Activated T-helper 1 cell treated with anti-CD3 and anti-CD28 coated beads, Interleukin-2, amount 50 U/mL, for 16 hours (primary cell): ENCODE results near the gene SWI5.

Source experiments
- DNase-seq, 2 donors: peaks; one replicate each; pipeline ENCODE4 v3.0.0-alpha.2; 2020; ENCODE audit warnings: low read depth in 1 of 2, low spot score in 1 of 2

SWI5 gene

GRCh38 chr9:128316421-128316820 is 40.3 kb downstream of the SWI5 start:
- DNase-seq = no peak

DNA sequence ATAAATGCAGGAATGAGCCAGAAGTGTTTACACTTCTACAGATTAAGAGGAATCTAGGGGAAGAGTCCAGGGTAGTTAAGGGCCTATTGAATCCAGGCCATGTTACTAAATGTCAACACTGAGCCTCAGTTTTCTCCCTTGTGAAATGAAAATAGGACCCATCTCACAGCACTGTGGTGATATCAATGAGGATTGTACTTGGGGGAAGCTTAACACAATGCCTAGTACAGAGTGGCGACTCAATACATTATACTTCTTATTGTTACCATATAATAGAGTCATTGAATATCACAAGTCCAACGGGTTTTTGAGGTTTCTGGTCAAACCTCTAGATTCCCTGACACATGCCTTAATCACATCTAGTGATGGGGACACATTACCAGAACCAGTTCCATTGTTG is 41.6 kb downstream of the SWI5 start:
- DNase-seq = no peak

- no peak for DNase-seq
Observed at GRCh38 chr9:128321343-128321742, 45.3 kb downstream of the SWI5 start.

DNA sequence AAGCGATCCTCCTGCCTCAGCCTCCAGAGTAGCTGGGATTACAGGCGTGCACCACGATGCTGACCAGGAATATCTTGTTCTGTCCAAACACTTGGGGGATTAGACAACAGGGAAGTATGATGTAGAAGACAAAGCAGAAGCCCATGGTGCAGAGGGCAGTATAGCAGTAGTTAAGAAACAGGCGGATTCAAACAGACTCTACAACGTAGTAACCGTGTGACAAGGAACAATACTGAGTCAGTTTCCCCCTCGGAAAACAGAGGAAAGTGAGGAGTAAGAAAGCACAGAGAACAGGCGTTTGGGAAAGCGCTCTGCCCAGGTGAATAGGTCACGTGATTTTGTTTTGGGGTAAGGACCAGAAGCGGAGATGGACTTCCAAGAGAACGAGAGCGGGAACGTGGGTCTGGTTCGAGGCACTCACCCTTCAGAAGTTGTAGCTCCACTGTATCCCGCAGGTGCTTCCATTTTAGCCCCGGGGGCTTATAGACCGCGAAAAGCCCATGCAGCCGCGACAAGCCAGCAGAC is 45.9 kb downstream of the SWI5 start:
- DNase-seq = no peak

DNA sequence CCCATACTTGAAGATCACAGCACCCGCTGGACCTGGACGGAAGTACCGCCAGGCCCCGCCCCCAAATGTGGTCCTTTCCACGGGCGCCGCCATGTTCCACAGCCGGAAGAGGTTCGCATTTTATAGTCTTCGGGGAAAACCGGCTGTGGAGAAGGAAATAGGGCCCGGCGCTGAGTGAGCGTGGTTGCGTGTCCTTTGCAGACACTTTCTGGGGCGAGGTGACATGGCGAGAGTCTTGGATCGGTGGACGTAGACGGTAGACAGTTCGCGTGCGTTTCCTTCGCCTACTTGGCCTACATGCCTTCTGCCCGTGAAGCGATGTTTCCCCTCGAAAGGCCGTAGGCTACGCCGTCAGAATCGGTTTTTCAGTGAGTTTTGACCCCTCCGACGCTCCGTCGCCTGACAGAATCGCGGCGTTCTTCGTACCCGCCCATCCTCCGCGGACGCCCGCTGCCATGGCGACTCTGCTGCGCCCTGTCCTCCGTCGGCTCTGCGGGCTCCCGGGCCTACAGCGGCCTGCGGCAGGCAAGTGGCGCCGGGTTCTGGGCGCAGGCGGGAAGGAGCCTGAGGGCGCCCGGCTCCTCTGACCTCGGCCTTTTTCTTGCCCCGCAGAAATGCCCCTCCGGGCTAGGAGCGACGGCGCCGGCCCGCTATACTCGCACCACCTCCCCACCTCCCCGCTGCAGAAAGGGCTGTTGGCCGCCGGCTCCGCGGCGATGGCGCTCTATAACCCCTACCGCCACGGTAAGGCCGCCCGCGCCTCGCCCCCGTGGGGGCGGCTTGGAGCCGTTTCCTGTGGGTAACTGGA is 46.5 kb downstream of the SWI5 start, which contains the start of the genes COQ4 and TRUB2:
COQ4 (plus strand) TSS at position 436 of the 808 bp plus-strand sequence; CDS start at position 456, 20 bp downstream.
TRUB2 (minus strand) TSS at position 44 of the 808 bp plus-strand sequence; CDS start at position 5, 39 bp downstream.
- DNase-seq = peak; percentile 83 to 88

DNA sequence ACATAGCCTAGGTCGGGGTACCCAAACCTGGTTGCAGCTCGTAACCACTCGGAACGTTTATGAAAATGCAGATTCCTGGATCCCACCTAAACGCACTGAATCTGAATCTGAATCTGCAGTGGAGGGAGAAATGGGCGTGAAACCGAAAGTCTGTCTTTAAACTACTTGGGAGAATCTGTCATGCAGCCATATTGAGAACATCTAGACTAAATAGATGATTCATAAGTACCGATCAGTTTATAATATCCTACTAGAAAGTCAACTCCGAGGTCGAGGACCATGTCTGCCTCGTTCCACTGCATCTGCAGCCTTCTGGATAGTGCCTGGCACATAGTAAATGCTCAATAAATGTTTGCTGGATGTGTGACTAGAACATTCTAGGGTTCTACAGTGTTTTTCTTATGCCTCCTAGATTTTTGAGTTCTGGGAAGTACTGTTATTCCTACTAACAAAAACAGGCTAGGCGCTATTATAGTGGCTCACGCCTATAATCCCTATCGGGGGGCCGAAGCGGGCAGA is 47.2 kb downstream of the SWI5 start:
- no peak for DNase-seq

DNA sequence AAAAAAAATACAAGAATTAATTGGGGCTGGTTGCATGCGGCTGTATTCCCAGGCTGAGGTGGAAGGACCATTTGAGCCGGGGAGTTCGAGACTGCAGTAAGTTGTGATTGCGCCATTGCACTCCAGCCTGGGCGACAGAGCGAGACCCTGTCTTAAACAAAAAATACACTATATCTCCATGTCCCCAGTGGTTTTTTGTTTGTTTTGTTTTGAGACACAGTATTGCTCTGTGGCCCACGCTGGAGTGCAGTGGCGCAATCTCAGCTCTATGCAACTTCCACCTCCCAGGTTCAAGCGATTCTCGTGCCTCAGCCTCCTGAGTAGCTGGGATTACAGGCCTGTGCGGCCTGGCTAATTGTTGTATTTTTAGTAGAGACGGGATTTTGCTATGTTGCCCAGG is 47.7 kb downstream of the SWI5 start:
- no peak for DNase-seq

DNA sequence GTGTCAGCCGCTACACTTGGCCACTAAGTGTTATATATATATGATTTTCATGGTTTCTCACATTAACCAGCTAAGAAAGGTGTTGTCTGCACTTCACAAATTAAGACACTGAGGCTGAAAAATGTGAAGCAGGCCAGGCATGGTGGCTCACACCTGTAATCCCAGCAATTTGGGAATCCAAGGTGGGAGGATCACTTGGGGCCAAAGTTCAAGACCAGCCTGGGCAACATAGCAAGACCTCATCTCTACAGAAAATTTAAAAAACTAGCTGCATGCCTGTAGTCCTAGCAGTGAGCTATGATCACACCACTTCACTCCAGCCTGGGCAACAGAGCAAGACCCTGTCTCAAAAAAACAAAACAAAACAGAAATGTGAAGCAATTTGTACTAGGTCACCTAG is 48.3 kb downstream of the SWI5 start:
- DNase-seq = no peak

- DNase-seq = no peak
Observed at GRCh38 chr9:128325629-128326028, 49.6 kb downstream of the SWI5 start.

- no peak for DNase-seq
Observed at GRCh38 chr9:128333451-128333869, 57.4 kb downstream of the SWI5 start.

DNA sequence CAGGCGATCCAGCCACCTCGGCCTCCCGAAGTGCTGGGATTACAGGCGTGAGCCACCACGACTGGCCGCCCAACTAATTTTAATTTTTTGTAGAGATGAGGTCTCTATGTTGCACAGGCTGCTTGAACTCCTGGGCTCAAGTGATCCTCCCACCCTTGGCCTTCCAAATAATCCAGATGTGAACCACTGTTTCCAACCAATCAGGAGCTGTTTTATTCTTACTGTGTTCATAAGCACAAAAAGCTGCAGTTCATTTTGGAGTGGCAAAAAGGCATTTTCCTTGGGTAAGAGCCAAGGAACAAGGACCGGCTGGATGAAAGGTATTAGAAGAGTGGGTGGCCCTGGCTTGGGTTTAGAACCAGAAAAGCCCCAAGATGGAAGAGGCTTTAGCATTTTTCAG is 59.1 kb downstream of the SWI5 start:
- DNase-seq = no peak

DNA sequence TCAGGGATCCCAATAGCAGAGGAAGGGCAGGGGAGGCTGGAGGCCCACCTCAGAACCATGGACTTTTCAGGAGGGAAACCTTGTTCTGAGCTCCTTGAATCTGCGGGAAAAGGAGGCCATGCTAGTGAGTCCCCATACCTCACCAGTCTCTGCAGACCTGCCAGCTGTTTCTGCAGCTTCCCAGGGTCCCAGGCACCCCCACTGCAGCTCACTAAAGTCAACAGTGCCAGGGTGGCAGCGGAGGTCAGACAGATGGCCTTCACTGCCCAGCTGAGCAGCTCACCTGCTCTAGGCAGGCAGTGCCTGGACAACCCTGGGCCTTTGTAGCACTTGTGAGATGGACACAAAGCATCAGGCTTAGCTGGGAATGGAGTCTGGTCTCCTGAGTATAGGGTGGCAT is 59.8 kb downstream of the SWI5 start:
- DNase-seq = no peak

GRCh38 chr9:128337936-128338335 is 61.9 kb downstream of the SWI5 start:
- no peak for DNase-seq
